Measurements from ENCODE around the gene ACMSD.
"Not testable (repeated sequence)": the region's sequence is repeated elsewhere in the genome, so short reads cannot be mapped to it uniquely, and the experiment has no call there.

ACMSD gene

GRCh38 chr2:134852518-134852917 lies 14.1 kb downstream of the ACMSD start:
- DNase-seq = no peak

- DNase-seq = no peak
Observed at GRCh38 chr2:134855709-134856108, 17.3 kb downstream of the ACMSD start.

GRCh38 chr2:134858245-134858644 lies 19.8 kb downstream of the ACMSD start:
- DNase-seq = no peak

- no peak for DNase-seq
Observed at GRCh38 chr2:134861173-134861572, 22.8 kb downstream of the ACMSD start.

GRCh38 chr2:134862069-134862468 lies 23.7 kb downstream of the ACMSD start:
- DNase-seq = no peak

GRCh38 chr2:134862674-134863073 lies 24.3 kb downstream of the ACMSD start:
- no peak for DNase-seq

- no peak for DNase-seq
Observed at GRCh38 chr2:134863446-134863845, 25.0 kb downstream of the ACMSD start.

- no peak for DNase-seq
Observed at GRCh38 chr2:134865067-134865787, 26.8 kb downstream of the ACMSD start.

- no peak for DNase-seq
Observed at GRCh38 chr2:134866498-134867099, 28.2 kb downstream of the ACMSD start.

GRCh38 chr2:134869946-134870736 lies 31.7 kb downstream of the ACMSD start:
- peak; percentile 42 for DNase-seq

- DNase-seq = no peak
Observed at GRCh38 chr2:134873152-134873551, 34.7 kb downstream of the ACMSD start.

GRCh38 chr2:134875309-134875708 lies 36.9 kb downstream of the ACMSD start:
- no peak for DNase-seq

GRCh38 chr2:134882773-134883172 lies 44.4 kb downstream of the ACMSD start:
- DNase-seq = no peak

- no peak for DNase-seq
Observed at GRCh38 chr2:134883552-134884293, 45.3 kb downstream of the ACMSD start.

- DNase-seq = no peak
Observed at GRCh38 chr2:134884435-134884834, 46.0 kb downstream of the ACMSD start.

- no peak for DNase-seq
Observed at GRCh38 chr2:134892282-134893035, 54.0 kb downstream of the ACMSD start.

GRCh38 chr2:134897932-134898331 lies 59.5 kb downstream of the ACMSD start:
- no peak for DNase-seq

- no peak for DNase-seq
Observed at GRCh38 chr2:134899204-134899603, 60.8 kb downstream of the ACMSD start.

GRCh38 chr2:134900151-134900550 lies 61.7 kb downstream of the ACMSD start:
- no peak for DNase-seq

- DNase-seq = not testable (repeated sequence)
Observed at GRCh38 chr2:134903701-134904100, 65.3 kb downstream of the ACMSD start.

- DNase-seq = no peak
Observed at GRCh38 chr2:134905168-134905567, 66.8 kb downstream of the ACMSD start.

GRCh38 chr2:134906726-134907125 lies 68.3 kb downstream of the ACMSD start:
- DNase-seq = no peak

All from right forelimb (tissue), 1 donor.